HEK293T (cell line): ENCODE measurements around the gene SNX1.

Experiments
- ARNT ChIP-seq: fragments of 450-650 bp; IDR thresholded peaks from 2 replicates; pipeline ENCODE4 v1.6.1; 2017; ENCODE audit warnings: mild to moderate bottlenecking
- BHLHE40 ChIP-seq: fragments of 450-650 bp; IDR thresholded peaks from 2 replicates; pipeline ENCODE4 v1.6.1; 2016; ENCODE audit warnings: mild to moderate bottlenecking, moderate library complexity, borderline replicate concordance
- ELF4 ChIP-seq: fragments of 450-650 bp; IDR thresholded peaks from 2 replicates; pipeline ENCODE4 v1.6.1; 2017; ENCODE audit warnings: antibody characterized with exemption
- FOXA1 ChIP-seq: fragments of 450-650 bp; IDR thresholded peaks from 2 replicates; pipeline ENCODE4 v1.6.1; 2016; ENCODE audit warnings: mild to moderate bottlenecking
- FOXM1 ChIP-seq: fragments of 450-650 bp; IDR thresholded peaks from 2 replicates; pipeline ENCODE4 v1.6.1; 2017; ENCODE audit warnings: mild to moderate bottlenecking, borderline replicate concordance
- L3MBTL2 ChIP-seq: fragments of 450-650 bp; conservative IDR thresholded peaks from 2 replicates; pipeline ENCODE4 v1.6.1; 2016; ENCODE audit warnings: mild to moderate bottlenecking
- PKNOX1 ChIP-seq: fragments of 450-650 bp; IDR thresholded peaks from 2 replicates; pipeline ENCODE4 v1.6.1; 2016
- SP1 ChIP-seq: fragments of 450-650 bp; IDR thresholded peaks from 2 replicates; pipeline ENCODE4 v1.6.1; 2017
- SUZ12 ChIP-seq: fragments of 450-650 bp; IDR thresholded peaks from 2 replicates; pipeline ENCODE4 v1.6.1; 2016; ENCODE audit warnings: mild to moderate bottlenecking
- TARDBP ChIP-seq: fragments of 450-650 bp; IDR thresholded peaks from 2 replicates; pipeline ENCODE4 v1.6.1; 2016

- TF ChIP-seq FOXM1, result no peak
- TF ChIP-seq ELF4, result no peak
- no peak for TF ChIP-seq PKNOX1
- TF ChIP-seq TARDBP, result no peak
- TF ChIP-seq ARNT, result no peak
- no peak for TF ChIP-seq BHLHE40
- TF ChIP-seq L3MBTL2, result no peak
- no peak for TF ChIP-seq SP1
- no peak for TF ChIP-seq FOXA1
- TF ChIP-seq SUZ12, result no peak
Measured at GRCh38 chr15:64141798-64142512, 46.2 kb downstream of the SNX1 start.
